Nephron (organoid): ENCODE results near the gene ADGRG6.
"Not testable (repeated sequence)": the region's sequence is repeated elsewhere in the genome, so short reads cannot be mapped to it uniquely, and the experiment has no call there.

Experiments used
- H3K27ac Mint-ChIP-seq, 3 experiments: 2 replicates each; pipeline ENCODE4 v1.8.0; 2020; ENCODE audit warnings: mixed read lengths in 3 of 3, mild to moderate bottlenecking in 2 of 3, moderate library complexity in 1 of 3
- H3K27me3 Mint-ChIP-seq: 2 replicates; pipeline ENCODE4 v1.8.0; 2021; ENCODE audit warnings: low read depth, mild to moderate bottlenecking, moderate library complexity, mixed read lengths
- H3K36me3 Mint-ChIP-seq: 2 replicates; pipeline ENCODE4 v1.8.0; 2020; ENCODE audit warnings: low read depth, mixed read lengths
- H3K4me1 Mint-ChIP-seq: 2 replicates; pipeline ENCODE4 v1.8.0; 2020; ENCODE audit warnings: mixed read lengths
- H3K4me3 Mint-ChIP-seq, 3 experiments: 2 replicates each; pipeline ENCODE4 v1.8.0; 2020; ENCODE audit warnings: mild to moderate bottlenecking in 3 of 3, mixed read lengths in 3 of 3, moderate library complexity in 2 of 3
- H3K9me3 Mint-ChIP-seq: 2 replicates; pipeline ENCODE4 v1.8.0; 2020; ENCODE audit warnings: mixed read lengths
- CTCF ChIP-seq, 3 experiments: fragments of 200-600 bp; sonication (generic); IDR thresholded peaks; one replicate each; pipeline ENCODE4 v1.5.0; 2021; ENCODE audit warnings: antibody characterized with exemption in 3 of 3; ENCODE audit not compliant: unreplicated experiment in 3 of 3

The ADGRG6 gene

GRCh38 chr6:142276256-142276655 lies 25.6 kb upstream of the ADGRG6 start:
- no peaks in the 10 kb centered on the region for H3K27me3 Mint-ChIP-seq

DNA sequence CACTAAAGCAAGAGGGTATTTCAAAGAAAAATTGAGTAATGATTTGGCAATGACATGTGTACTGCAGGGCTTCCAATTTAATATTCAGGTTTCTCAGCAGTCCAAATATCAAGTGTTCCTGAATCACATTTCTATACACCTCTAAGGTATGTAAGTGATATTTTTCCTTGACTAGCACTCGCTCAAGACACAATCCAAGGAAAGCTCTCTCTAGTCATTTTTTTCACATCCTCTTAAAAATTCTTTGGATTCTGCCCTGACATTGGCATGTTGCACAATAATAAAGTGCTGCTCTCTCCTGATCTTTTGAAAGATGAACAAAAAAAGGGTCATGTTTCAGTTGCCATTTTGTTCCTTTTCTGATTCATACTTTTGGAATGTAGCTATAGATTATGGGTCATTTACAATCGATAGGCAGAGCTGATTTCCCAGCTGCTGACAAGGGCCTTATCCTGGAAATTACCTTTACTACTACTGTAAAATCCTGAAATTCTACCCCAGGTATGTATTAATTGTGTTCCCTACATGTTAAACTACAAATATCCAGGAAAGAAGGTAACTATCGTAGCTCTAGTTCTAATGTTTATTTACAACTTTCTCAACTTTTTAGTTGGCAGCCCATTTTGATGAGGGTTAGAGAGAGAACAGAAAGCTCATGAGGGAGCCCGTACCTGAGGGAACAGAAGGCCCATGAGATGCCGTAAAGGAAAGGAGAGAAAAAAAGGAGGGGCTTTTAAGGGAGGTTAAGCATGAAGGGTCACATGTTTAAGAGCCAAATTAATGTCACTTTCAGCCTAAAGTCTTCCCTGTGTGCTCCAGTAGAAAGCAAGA lies 22.2 kb upstream of the ADGRG6 start:
- H3K9me3 Mint-ChIP-seq = peaks cover 13% of the 10 kb centered on the region
- no peaks in the 10 kb centered on the region for H3K27me3 Mint-ChIP-seq
- H3K36me3 Mint-ChIP-seq = no peaks in the 10 kb centered on the region
- no peaks in the 10 kb centered on the region for H3K4me1 Mint-ChIP-seq
- no peak for TF ChIP-seq CTCF (IDR thresholded peaks at IDR 0.05; ENCODE audit: unreplicated experiment in 3 of 3)
- H3K4me3 Mint-ChIP-seq = no peak overlapping the region
- no peak overlapping the region for H3K27ac Mint-ChIP-seq

More at GRCh38 chr6:142276256-142276655, 25.6 kb upstream of the ADGRG6 start:
- no peak overlapping the region for H3K4me3 Mint-ChIP-seq
- no peaks in the 10 kb centered on the region for H3K4me1 Mint-ChIP-seq
- no peak overlapping the region for H3K27ac Mint-ChIP-seq
- no peak for TF ChIP-seq CTCF (IDR thresholded peaks at IDR 0.05; ENCODE audit: unreplicated experiment in 3 of 3)
- H3K36me3 Mint-ChIP-seq = no peaks in the 10 kb centered on the region
- peaks cover 5% of the 10 kb centered on the region for H3K9me3 Mint-ChIP-seq

DNA sequence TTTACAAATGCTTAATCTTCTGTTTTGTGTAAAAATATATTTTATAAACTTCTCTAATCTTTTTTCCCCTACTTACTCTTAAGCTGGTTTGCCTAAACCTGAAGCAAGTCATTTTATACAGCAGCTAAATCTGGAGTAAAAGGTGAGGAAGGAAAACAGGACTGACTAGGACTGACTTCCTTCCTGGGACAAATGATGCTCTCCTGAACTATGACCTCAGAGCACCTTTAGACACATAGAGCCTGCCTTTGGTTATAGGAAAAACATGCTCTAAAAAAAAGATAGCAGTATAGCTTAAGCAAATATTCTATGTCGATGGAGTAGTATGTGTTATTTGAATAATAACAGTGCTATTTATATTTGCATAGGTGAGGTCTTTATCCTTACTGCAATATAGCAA lies 21.5 kb upstream of the ADGRG6 start:
- no peak overlapping the region for H3K4me3 Mint-ChIP-seq
- no peaks in the 10 kb centered on the region for H3K27me3 Mint-ChIP-seq
- H3K36me3 Mint-ChIP-seq = no peaks in the 10 kb centered on the region
- TF ChIP-seq CTCF (IDR thresholded peaks at IDR 0.05; ENCODE audit: unreplicated experiment in 3 of 3) = no peak
- H3K4me1 Mint-ChIP-seq = no peaks in the 10 kb centered on the region
- H3K27ac Mint-ChIP-seq = no peak overlapping the region
- H3K9me3 Mint-ChIP-seq = peaks cover 15% of the 10 kb centered on the region

GRCh38 chr6:142280927-142281326 lies 20.9 kb upstream of the ADGRG6 start:
- H3K9me3 Mint-ChIP-seq = peaks cover 17% of the 10 kb centered on the region
- H3K27ac Mint-ChIP-seq = no peak overlapping the region
- H3K27me3 Mint-ChIP-seq = no peaks in the 10 kb centered on the region
- no peak overlapping the region for H3K4me3 Mint-ChIP-seq
- H3K4me1 Mint-ChIP-seq = no peaks in the 10 kb centered on the region
- no peak for TF ChIP-seq CTCF (IDR thresholded peaks at IDR 0.05; ENCODE audit: unreplicated experiment in 3 of 3)
- H3K36me3 Mint-ChIP-seq = no peaks in the 10 kb centered on the region

DNA sequence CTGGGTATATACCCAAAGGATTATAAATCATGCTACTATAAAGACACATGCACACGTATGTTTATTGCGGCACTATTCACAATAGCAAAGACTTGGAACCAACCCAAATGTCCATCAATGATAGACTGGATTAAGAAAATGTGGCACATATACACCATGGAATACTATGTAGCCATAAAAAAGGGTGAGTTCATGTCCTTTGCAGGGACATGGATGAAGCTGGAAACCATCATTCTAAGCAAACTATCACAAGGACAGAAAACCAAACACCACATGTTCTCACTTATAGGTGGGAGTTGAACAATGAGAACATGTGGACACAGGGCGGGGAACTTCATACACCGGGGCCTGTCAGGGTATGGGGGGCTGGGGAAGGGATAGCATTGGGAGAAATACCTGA lies 18.7 kb upstream of the ADGRG6 start:
- H3K4me1 Mint-ChIP-seq, H3K27ac Mint-ChIP-seq, H3K27me3 Mint-ChIP-seq, H3K4me3 Mint-ChIP-seq, H3K36me3 Mint-ChIP-seq: not testable (repeated sequence)
- peaks cover 17% of the 10 kb centered on the region for H3K9me3 Mint-ChIP-seq

DNA sequence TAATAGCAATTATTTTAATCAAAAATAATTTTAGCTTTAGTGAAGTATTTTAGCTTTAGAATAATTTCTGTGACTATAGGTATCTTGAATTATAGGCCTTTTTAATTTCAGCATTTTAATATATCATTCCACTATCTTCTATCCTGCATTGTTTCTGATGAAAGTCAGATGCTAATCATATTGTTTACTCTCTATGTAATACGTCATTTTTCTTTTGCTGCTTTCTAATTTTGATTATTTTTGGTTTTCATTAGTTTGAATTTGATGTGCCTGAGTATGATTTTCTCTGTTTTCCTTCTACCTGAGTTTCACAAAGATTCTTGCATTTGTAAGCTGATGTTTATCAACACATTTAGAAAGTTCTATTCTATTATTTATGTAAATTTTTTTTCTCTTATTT lies 17.4 kb upstream of the ADGRG6 start:
- Mint-ChIP-seq H3K9me3 (peaks cover 17% of the 10 kb centered on the region), H3K4me1 (no peaks in the 10 kb centered on the region), H3K27ac (no peak overlapping the region), H3K27me3 (no peaks in the 10 kb centered on the region), H3K4me3 (no peak overlapping the region), H3K36me3 (no peaks in the 10 kb centered on the region)
- no peak for TF ChIP-seq CTCF (IDR thresholded peaks at IDR 0.05; ENCODE audit: unreplicated experiment in 3 of 3)
